Inflammatory macrophage treated with lipopolysaccharide for 4 hours (primary cell): ENCODE measurements around the gene GRK1.
A peak's percentile ranks its signal among the peaks of the same experiment; 100 is the strongest.
"Not testable (repeated sequence)": the region's sequence is repeated elsewhere in the genome, so short reads cannot be mapped to it uniquely, and the experiment has no call there.

Experiments used
- DNase-seq: peaks from one replicate; pipeline ENCODE4 v3.0.0-alpha.2; 2020

GRK1 gene

GRCh38 chr13:113667771-113668490 is 912 bp downstream of the GRK1 start:
- no peak for DNase-seq

DNA sequence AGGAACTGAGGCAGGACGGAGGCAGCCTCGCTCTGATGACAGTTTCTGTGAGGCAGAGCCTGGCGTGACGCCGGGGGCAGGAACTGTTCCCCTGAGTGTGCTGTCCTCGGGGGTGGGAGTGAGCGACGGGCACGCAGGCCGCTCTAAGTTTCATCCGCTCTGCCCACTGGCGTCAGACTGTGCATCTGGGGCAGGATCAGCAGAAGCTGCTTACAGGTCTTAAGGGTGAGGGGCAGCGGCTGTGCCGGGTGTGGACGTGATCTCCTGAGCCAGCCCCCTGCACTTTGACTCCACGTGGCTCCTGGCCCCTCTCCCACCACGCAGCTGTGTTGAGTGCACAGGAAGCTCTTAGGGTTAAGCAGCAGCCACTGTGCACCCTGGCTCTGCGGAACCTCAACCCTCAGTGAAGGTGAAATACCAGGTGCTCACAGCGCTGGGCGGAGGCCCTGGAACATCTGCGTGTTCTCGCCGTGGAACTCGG is 1.5 kb downstream of the GRK1 start:
- DNase-seq, result no peak

DNA sequence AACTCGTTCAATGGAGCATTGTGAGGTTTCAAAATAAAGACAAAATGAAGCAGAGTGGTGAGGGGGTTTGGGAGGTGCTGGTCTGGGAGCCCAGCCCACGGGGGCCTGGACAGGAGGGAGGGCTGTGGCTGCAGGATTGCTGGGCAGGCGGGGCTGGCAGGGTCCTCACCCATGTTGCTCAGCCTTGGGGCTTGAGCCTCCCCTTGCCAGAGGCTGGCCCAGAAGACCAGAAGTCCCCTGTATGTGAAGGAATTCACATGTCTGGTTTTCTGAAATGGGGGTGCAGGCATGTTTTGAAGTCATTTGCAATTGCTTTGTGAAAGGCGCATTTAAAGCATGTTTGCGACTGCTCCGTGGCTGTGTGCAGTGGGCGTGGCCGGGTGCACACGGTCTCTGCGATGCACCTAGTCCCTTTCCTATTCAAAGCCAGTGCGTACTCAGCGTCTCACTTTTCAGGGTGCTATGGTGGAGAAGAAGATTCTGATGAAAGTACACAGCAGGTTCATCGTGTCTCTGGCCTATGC is 2.3 kb downstream of the GRK1 start:
- no peak for DNase-seq

GRCh38 chr13:113669755-113670341 is 2.8 kb downstream of the GRK1 start:
- DNase-seq, result no peak

- no peak for DNase-seq
These were observed 3.5 kb downstream of the GRK1 start for GRCh38 chr13:113670541-113670940.

DNA sequence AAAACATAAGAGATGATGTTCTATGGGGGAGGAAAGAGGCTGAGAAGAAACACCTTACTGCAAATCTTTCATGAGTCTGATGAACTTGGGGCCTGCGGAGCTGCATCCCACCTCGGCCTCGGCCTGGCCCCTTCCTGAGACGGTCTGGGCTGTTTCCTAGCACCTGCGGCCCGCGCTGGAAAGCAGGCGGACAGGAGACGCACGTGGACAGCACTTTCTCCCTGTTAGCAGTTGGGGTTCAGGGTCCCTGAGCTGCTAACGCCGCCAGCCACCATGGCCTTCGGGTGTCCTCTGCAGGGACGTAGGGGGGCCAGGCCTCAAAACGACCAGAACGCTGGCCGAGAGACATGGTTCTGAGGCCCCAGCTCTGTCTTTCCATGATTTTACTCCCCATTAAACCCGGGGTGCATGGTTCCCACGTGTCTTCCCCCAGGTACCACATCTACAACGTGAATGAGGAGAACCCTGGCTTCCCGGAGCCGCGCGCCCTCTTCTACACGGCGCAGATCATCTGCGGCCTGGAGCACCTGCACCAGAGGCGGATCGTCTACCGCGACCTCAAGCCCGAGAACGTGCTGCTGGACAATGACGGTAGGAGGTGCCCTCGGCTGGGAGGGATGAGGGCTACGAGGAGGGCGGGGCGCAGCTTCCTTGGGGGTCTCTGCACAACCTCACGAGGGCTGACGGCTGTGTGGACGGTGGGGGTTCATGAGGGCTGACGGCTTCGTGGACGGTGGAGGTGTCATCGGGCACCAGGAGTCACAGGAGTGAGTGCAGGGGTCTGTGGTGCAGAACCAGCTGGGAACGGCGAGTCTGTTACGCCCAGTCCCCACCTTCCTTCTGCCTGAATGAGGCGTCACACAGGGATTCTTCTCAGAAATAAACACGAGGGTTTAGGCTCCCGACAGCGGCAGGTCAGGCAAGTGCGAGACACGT is 4.3 kb downstream of the GRK1 start:
- DNase-seq, result no peak

GRCh38 chr13:113672002-113672651 is 5.1 kb downstream of the GRK1 start:
- no peak for DNase-seq

- DNase-seq, result no peak
These were observed 55.9 kb downstream of the GRK1 start for GRCh38 chr13:113722921-113723320.

- DNase-seq, result no peak
These were observed 56.5 kb downstream of the GRK1 start for GRCh38 chr13:113723410-113724015.

GRCh38 chr13:113724016-113724758 is 57.2 kb downstream of the GRK1 start:
- DNase-seq, result no peak

DNA sequence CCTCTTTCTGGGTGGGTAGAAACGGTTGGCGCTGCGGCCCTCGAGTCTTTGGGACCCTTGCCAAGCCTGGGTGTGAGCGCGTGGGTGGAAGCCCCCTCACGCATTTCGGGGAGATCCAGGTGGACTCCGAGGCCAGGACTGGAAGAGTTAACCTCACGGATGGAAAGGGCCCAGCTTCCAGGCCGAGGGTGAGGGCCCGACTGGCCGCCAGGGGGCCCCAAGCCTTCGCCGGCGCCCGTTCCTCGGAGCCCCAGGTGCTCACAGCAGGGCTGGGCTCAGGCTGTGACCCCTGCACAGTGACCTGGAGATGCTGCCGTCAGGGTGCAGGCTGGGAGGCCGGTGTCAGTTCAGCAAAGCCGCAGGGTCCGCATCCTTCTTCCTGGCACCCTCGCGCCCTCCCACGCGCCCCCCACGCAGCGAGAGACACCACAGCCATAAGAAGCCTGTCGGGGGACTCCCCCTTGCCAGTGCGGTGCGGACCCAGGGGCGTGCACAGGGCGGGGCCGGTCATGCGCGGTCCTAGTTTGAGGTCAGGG is 57.8 kb downstream of the GRK1 start:
- peak; percentile 59 for DNase-seq

GRCh38 chr13:113725329-113726105 is 58.5 kb downstream of the GRK1 start:
- DNase-seq, result not testable (repeated sequence)

DNA sequence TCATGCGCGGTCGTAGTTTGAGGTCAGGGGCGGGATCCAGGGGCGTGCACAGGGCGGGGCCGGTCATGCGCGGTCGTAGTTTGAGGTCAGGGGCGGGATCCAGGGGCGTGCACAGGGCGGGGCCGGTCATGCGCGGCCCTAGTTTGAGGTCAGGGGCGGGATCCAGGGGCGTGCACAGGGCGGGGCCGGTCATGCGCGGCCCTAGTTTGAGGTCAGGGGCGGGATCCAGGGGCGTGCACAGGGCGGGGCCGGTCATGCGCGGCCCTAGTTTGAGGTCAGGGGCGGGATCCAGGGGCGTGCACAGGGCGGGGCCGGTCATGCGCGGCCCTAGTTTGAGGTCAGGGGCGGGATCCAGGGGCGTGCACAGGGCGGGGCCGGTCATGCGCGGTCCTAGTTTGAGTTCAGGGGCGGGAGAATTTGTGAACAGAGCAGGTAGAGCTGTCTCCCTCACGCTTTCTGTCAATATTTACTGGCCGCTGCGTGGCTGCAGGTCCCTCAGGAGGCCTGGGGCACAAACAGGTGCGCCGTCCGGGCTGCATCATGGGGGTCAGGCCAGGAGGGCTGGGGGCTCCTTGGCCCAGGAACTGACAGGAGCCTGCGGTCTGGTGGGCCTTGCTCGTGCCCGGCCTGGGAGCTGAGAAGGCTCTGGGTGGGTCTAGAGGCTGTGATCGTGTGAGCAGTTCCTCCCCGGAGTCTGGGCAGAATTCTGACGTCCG is 59.2 kb downstream of the GRK1 start:
- DNase-seq, result not testable (repeated sequence)

- DNase-seq, result no peak
These were observed 60.0 kb downstream of the GRK1 start for GRCh38 chr13:113726961-113727411.

GRCh38 chr13:113728571-113729054 is 61.6 kb downstream of the GRK1 start:
- DNase-seq, result no peak

- no peak for DNase-seq
These were observed 62.4 kb downstream of the GRK1 start for GRCh38 chr13:113729187-113730019.

DNA sequence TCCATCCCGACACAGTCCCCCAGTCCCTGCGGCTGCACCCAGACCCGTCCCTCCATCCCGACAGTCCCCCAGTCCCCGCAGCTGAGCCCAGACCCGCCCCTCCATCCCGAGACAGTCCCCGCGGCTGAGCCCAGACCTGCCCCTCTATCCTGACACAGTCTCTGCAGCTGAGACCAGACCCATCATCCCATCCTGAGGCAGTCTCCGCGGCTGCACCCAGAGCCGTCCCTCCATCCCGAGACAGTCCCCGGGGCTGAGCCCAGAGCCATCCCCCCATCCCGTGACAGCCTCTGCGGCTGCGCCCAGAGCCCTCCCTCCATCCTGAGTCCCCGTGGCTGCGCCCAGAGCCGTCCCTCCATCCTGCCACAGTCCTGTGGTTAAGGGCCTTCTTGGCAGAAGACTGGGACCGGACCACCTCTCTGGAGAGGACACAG is 63.3 kb downstream of the GRK1 start:
- DNase-seq, result no peak

GRCh38 chr13:113730831-113731191 is 63.8 kb downstream of the GRK1 start:
- DNase-seq, result no peak
